Measurements from ENCODE around the gene FNBP1.

Gene FNBP1

DNA sequence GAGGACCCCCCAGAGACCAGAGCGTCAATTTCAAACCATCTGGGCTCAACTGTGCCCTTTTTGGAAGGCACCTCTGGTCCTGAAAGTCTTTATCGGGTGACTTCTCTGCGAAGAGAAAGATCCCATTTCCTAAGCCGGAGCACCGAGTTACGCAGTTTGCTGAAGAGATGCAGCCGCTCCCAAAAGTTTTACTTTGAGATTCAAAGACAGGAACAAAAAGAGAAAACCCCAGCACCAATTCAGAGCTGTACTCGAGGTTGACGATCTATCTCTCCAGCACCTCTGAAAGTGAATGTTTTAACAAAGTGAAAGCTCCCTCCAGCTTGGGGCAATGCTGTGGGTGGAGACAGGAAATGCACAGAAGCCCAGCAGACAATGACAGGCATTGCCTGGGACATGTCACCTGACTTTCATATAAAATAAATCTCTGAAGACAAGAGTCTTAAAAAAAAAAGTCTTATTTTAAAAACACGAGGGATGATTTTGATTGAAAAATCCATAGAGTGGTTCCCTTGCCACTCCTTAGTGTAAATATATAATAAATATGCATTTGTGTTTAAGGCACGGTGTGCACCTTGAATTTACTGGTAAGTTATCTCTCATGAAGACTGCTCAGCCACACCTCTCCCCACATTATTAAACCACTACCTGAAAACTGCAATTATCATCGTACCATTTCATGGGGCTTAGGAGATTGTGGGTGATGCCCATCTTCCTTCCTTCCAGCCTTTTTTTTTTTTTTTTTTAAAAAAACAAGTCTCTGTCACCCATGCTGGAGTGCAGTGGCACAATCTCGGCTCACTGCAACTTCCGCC is 79.9 kb downstream of the FNBP1 start:
- Histone ChIP-seq H4K20me1 (ENCODE audit: insufficient read depth, low read length, poor library complexity, severe bottlenecking) (peaks cover 15% of the 10 kb centered on the region), H3K79me2 (ENCODE audit: insufficient read depth, low read length) (peaks cover 23% of the 10 kb centered on the region; the same call in 1 of the 2 replicates), H3F3A (ENCODE audit: low read depth) (no peaks in the 10 kb centered on the region), H3K9me2 (replicated peaks; ENCODE audit: low read depth, low read length) (no peaks in the 10 kb centered on the region), H2AFZ (ENCODE audit: low read length) (no peak overlapping the region), H3K9ac (ENCODE audit: low read depth, low read length, poor library complexity, severe bottlenecking) (peak overlapping the region; percentile 47), H3K36me3 (ENCODE audit: insufficient read depth, low read length) (peaks cover 40% of the 10 kb centered on the region; the same call in 1 of the 2 replicates), H3K4me3 (ENCODE audit: low read length, poor library complexity, severe bottlenecking) (peak overlapping the region; percentile 43), H3K9me3 (ENCODE audit: insufficient read depth, low read depth, low read length) (no peaks in the 10 kb centered on the region), H3K27me3 (ENCODE audit: insufficient read depth, low read length, poor library complexity, severe bottlenecking) (no peaks in the 10 kb centered on the region), H3K4me1 (ENCODE audit: insufficient read depth, low read length, poor library complexity, severe bottlenecking) (peaks cover 10% of the 10 kb centered on the region), H3K4me2 (ENCODE audit: low read depth, low read length, poor library complexity, severe bottlenecking) (peak overlapping the region; percentile 64)
- TF ChIP-seq, protein P1, sequence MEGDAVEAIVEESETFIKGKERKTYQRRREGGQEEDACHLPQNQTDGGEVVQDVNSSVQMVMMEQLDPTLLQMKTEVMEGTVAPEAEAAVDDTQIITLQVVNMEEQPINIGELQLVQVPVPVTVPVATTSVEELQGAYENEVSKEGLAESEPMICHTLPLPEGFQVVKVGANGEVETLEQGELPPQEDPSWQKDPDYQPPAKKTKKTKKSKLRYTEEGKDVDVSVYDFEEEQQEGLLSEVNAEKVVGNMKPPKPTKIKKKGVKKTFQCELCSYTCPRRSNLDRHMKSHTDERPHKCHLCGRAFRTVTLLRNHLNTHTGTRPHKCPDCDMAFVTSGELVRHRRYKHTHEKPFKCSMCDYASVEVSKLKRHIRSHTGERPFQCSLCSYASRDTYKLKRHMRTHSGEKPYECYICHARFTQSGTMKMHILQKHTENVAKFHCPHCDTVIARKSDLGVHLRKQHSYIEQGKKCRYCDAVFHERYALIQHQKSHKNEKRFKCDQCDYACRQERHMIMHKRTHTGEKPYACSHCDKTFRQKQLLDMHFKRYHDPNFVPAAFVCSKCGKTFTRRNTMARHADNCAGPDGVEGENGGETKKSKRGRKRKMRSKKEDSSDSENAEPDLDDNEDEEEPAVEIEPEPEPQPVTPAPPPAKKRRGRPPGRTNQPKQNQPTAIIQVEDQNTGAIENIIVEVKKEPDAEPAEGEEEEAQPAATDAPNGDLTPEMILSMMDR (conservative IDR thresholded peaks at IDR 0.05; ENCODE audit: low read length) = no peak
- no peak for TF ChIP-seq EZH2phosphoT487 (IDR thresholded peaks at IDR 0.05; ENCODE audit: borderline replicate concordance)

DNA sequence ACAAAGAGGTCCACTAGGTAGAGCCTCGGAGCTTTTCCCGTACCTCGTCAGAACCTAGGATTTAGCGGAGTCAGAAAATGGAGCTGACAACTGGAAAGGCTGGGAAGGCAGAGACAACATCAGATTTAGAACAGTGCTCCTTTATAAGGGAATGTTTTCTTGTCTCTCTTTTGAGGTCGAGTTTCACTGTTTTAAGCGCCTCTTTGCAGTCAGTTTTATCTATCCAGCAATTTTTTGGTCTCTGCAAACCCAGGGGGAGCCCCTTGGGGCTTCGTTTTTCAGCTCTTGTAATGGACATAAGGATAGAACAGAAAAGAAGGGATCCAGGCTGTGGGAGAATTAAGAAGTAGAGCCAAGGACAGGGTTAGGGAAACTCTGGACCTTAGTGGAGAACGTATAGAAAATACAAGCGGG is 80.5 kb downstream of the FNBP1 start:
- Histone ChIP-seq H3K4me3 (ENCODE audit: low read length, poor library complexity, severe bottlenecking) (peak overlapping the region; percentile 43), H3K9me2 (replicated peaks; ENCODE audit: low read depth, low read length) (no peaks in the 10 kb centered on the region), H3K9ac (ENCODE audit: low read depth, low read length, poor library complexity, severe bottlenecking) (peak overlapping the region; percentile 47), H2AFZ (ENCODE audit: low read length) (no peak overlapping the region), H4K20me1 (ENCODE audit: insufficient read depth, low read length, poor library complexity, severe bottlenecking) (peaks cover 15% of the 10 kb centered on the region), H3K9me3 (ENCODE audit: insufficient read depth, low read depth, low read length) (no peaks in the 10 kb centered on the region), H3K79me2 (ENCODE audit: insufficient read depth, low read length) (peaks cover 23% of the 10 kb centered on the region; the same call in 1 of the 2 replicates), H3K4me2 (ENCODE audit: low read depth, low read length, poor library complexity, severe bottlenecking) (peak overlapping the region; percentile 64), H3F3A (ENCODE audit: low read depth) (no peaks in the 10 kb centered on the region), H3K36me3 (ENCODE audit: insufficient read depth, low read length) (peaks cover 46% of the 10 kb centered on the region; the same call in 1 of the 2 replicates), H3K27me3 (ENCODE audit: insufficient read depth, low read length, poor library complexity, severe bottlenecking) (no peaks in the 10 kb centered on the region), H3K4me1 (ENCODE audit: insufficient read depth, low read length, poor library complexity, severe bottlenecking) (peaks cover 10% of the 10 kb centered on the region)
- TF ChIP-seq, protein P1 (conservative IDR thresholded peaks at IDR 0.05; ENCODE audit: low read length) = no peak
- TF ChIP-seq EZH2phosphoT487 (IDR thresholded peaks at IDR 0.05; ENCODE audit: borderline replicate concordance) = no peak

DNA sequence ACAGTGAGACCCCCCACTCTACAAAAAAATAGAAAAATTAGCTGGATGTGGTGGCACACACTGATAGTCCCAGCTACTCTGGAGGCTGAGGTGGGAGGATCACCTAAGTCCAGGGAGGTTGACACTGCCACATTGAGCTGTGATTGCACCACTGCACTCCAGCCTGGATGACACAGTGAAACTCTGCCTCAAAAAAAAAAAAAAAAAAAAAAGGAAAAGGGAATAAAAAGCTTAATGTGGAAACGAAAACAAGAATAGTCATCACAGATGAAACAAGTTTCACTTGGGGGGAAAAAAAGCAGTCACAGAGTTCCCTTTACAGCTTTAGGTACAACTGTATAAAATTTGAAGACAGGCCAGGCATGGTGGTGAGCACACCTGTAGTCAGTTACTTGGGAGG is 84.2 kb downstream of the FNBP1 start:
- Histone ChIP-seq H3K4me2 (ENCODE audit: low read depth, low read length, poor library complexity, severe bottlenecking) (no peak overlapping the region), H4K20me1 (ENCODE audit: insufficient read depth, low read length, poor library complexity, severe bottlenecking) (peaks cover 14% of the 10 kb centered on the region), H2AFZ (ENCODE audit: low read length) (no peak overlapping the region), H3K9me3 (ENCODE audit: insufficient read depth, low read depth, low read length) (no peaks in the 10 kb centered on the region), H3K36me3 (ENCODE audit: insufficient read depth, low read length) (peaks cover 43% of the 10 kb centered on the region; the same call in 1 of the 2 replicates), H3K9ac (ENCODE audit: low read depth, low read length, poor library complexity, severe bottlenecking) (no peak overlapping the region), H3K79me2 (ENCODE audit: insufficient read depth, low read length) (peaks cover 16% of the 10 kb centered on the region; the same call in 1 of the 2 replicates), H3K4me3 (ENCODE audit: low read length, poor library complexity, severe bottlenecking) (no peak overlapping the region), H3F3A (ENCODE audit: low read depth) (no peaks in the 10 kb centered on the region), H3K4me1 (ENCODE audit: insufficient read depth, low read length, poor library complexity, severe bottlenecking) (peaks cover 10% of the 10 kb centered on the region), H3K27me3 (ENCODE audit: insufficient read depth, low read length, poor library complexity, severe bottlenecking) (no peaks in the 10 kb centered on the region), H3K9me2 (replicated peaks; ENCODE audit: low read depth, low read length) (no peaks in the 10 kb centered on the region)
- TF ChIP-seq, protein P1 (conservative IDR thresholded peaks at IDR 0.05; ENCODE audit: low read length) = no peak
- no peak for TF ChIP-seq EZH2phosphoT487 (IDR thresholded peaks at IDR 0.05; ENCODE audit: borderline replicate concordance)

Data from Loucy (cell line).